HEK293 (cell line): ENCODE measurements around the gene NDFIP2.

Source experiments
- CTCF ChIA-PET: fragments of 350-600 bp; formaldehyde crosslinking; extraction: SDS; loops from one replicate; lab custom pipeline; 2021; ENCODE audit warnings: antibody characterized with exemption; lab: Yijun Ruan, JAX
- POLR2A ChIA-PET: fragments of 300-600 bp; formaldehyde crosslinking; extraction: SDS; loops from one replicate; lab custom pipeline; 2020; ENCODE audit warnings: antibody characterized with exemption, inconsistent platforms; lab: Yijun Ruan, JAX
- H3K27ac ChIP-seq: fragments of 200-500 bp; sonication (Bioruptor generic); 2 replicates; pipeline ENCODE4 v1.5.1; 2014; ENCODE audit warnings: low read depth, low read length, control low read depth, inconsistent platforms; ENCODE audit errors: extremely low read depth
- H3K36me3 ChIP-seq, 2 experiments: fragments of 200-500 bp in 1 of 2; sonication (Bioruptor generic) in 1 of 2; 1 replicate in 1 of 2; 2 replicates in 1 of 2; pipeline ENCODE4 v1.5.1; 2014 to 2017; ENCODE audit warnings: inconsistent platforms in 2 of 2, low read length in 2 of 2; ENCODE audit not compliant: control insufficient read depth in 2 of 2, insufficient read depth in 1 of 2
- H3K4me1 ChIP-seq: fragments of 200-500 bp; sonication (Bioruptor generic); 2 replicates; pipeline ENCODE4 v1.5.1; 2014; ENCODE audit warnings: mild to moderate bottlenecking, low read length, inconsistent platforms; ENCODE audit not compliant: control insufficient read depth, insufficient read depth
- H3K4me3 ChIP-seq: 2 replicates; pipeline ENCODE4 v1.5.1; 2011; ENCODE audit warnings: low read depth, mild to moderate bottlenecking, control low read depth, low read length, moderate library complexity
- H3K9me3 ChIP-seq: fragments of 200-500 bp; sonication (Bioruptor generic); 2 replicates; pipeline ENCODE4 v1.5.1; 2014; ENCODE audit warnings: low read depth, low read length, inconsistent platforms; ENCODE audit not compliant: control insufficient read depth, insufficient read depth
- EGR2 ChIP-seq: fragments of 450-650 bp; formaldehyde crosslinking; IDR thresholded peaks from 2 replicates; pipeline ENCODE4 v1.5.1; 2016; ENCODE audit warnings: low read depth, missing biosample characterization, missing genetic modification characterization
- GLI4 ChIP-seq: fragments of 450-650 bp; formaldehyde crosslinking; IDR thresholded peaks from 2 replicates; pipeline ENCODE4 v1.5.1; 2016; ENCODE audit warnings: missing biosample characterization, missing genetic modification characterization
- INSM2 ChIP-seq: fragments of 450-650 bp; formaldehyde crosslinking; IDR thresholded peaks from 2 replicates; pipeline ENCODE4 v1.5.1; 2016; ENCODE audit warnings: missing biosample characterization, missing genetic modification characterization
- PRDM4 ChIP-seq: fragments of 450-650 bp; formaldehyde crosslinking; IDR thresholded peaks from 2 replicates; pipeline ENCODE4 v1.5.1; 2017; ENCODE audit warnings: missing biosample characterization, missing genetic modification characterization
- PRDM6 ChIP-seq: fragments of 450-650 bp; formaldehyde crosslinking; IDR thresholded peaks from 2 replicates; pipeline ENCODE4 v1.5.1; 2017; ENCODE audit warnings: missing biosample characterization, missing genetic modification characterization
- ZBTB26 ChIP-seq: fragments of 450-650 bp; formaldehyde crosslinking; optimal IDR thresholded peaks from 2 replicates; pipeline ENCODE3; 2016; ENCODE audit warnings: missing biosample characterization, mild to moderate bottlenecking, missing genetic modification characterization
- ZFHX2 ChIP-seq: fragments of 450-650 bp; formaldehyde crosslinking; conservative IDR thresholded peaks from 2 replicates; pipeline ENCODE4 v1.5.1; 2016; ENCODE audit warnings: missing biosample characterization, missing genetic modification characterization
- ZIC2 ChIP-seq: fragments of 450-650 bp; formaldehyde crosslinking; IDR thresholded peaks from 2 replicates; pipeline ENCODE4 v1.5.1; 2016; ENCODE audit warnings: missing biosample characterization, missing genetic modification characterization
- ZNF221 ChIP-seq: fragments of 450-650 bp; formaldehyde crosslinking; IDR thresholded peaks from 2 replicates; pipeline ENCODE4 v1.5.1; 2017; ENCODE audit warnings: missing biosample characterization, missing genetic modification characterization, borderline replicate concordance
- ZNF23 ChIP-seq: fragments of 450-650 bp; formaldehyde crosslinking; IDR thresholded peaks from 2 replicates; pipeline ENCODE4 v1.5.1; 2016; ENCODE audit warnings: missing biosample characterization, missing genetic modification characterization, borderline replicate concordance
- ZNF239 ChIP-seq: fragments of 450-650 bp; formaldehyde crosslinking; IDR thresholded peaks from 2 replicates; pipeline ENCODE4 v1.5.1; 2016; ENCODE audit warnings: missing biosample characterization, missing genetic modification characterization
- ZNF335 ChIP-seq: fragments of 450-650 bp; formaldehyde crosslinking; conservative IDR thresholded peaks from 2 replicates; pipeline ENCODE4 v1.5.1; 2016; ENCODE audit warnings: missing biosample characterization, missing genetic modification characterization
- ZNF544 ChIP-seq: fragments of 450-650 bp; formaldehyde crosslinking; IDR thresholded peaks from 2 replicates; pipeline ENCODE4 v1.5.0; 2017; ENCODE audit warnings: missing biosample characterization, missing genetic modification characterization
- ZNF548 ChIP-seq: fragments of 450-650 bp; formaldehyde crosslinking; IDR thresholded peaks from 2 replicates; pipeline ENCODE4 v1.5.1; 2016; ENCODE audit warnings: missing biosample characterization, missing genetic modification characterization
- ZNF707 ChIP-seq: fragments of 450-650 bp; formaldehyde crosslinking; IDR thresholded peaks from 2 replicates; pipeline ENCODE4 v1.5.1; 2016; ENCODE audit warnings: missing biosample characterization, missing genetic modification characterization
- ZSCAN18 ChIP-seq: fragments of 450-650 bp; formaldehyde crosslinking; IDR thresholded peaks from 2 replicates; pipeline ENCODE4 v1.5.1; 2016; ENCODE audit warnings: missing biosample characterization, missing genetic modification characterization
- ZSCAN5A ChIP-seq: fragments of 450-650 bp; formaldehyde crosslinking; IDR thresholded peaks from 2 replicates; pipeline ENCODE4 v1.5.1; 2016; ENCODE audit warnings: missing biosample characterization, missing genetic modification characterization

The NDFIP2 gene

GRCh38 chr13:79533781-79534400, 52.9 kb downstream of the NDFIP2 start (continued):
- TF ChIP-seq ZNF707, result no peak

- H3K27ac ChIP-seq, result no peak overlapping the region
- peaks cover 0 to 25% of the 10 kb centered on the region in 2 experiments; a peak in 1 of 3 replicates for H3K36me3 ChIP-seq
- no peaks in the 10 kb centered on the region for H3K9me3 ChIP-seq
- CTCF ChIA-PET, result interaction anchor here (0.6 to 4.7 kb wide), 4 partner anchors 10 to 132 kb away, joined by 3 to 30 read pairs (median 4); no protein-coding TSS in a partner anchor
- POLR2A ChIA-PET, result no interaction called here
- H3K4me3 ChIP-seq, result no peak overlapping the region
- H3K4me1 ChIP-seq, result no peaks in the 10 kb centered on the region
- TF ChIP-seq ZSCAN5A, result no peak
- TF ChIP-seq ZFHX2 (tag by site-specific recombination), result no peak
- no peak for TF ChIP-seq ZNF544 (tag by site-specific recombination)
- no peak for TF ChIP-seq PRDM6
- no peak for TF ChIP-seq ZBTB26
- no peak for TF ChIP-seq ZNF239
- TF ChIP-seq ZNF335 (tag by site-specific recombination), result no peak
- TF ChIP-seq ZNF221 (tag by site-specific recombination), result no peak
- no peak for TF ChIP-seq ZIC2 (tag by site-specific recombination)
- no peak for TF ChIP-seq EGR2 (tag by site-specific recombination)
- TF ChIP-seq ZNF23 (tag by site-specific recombination), result no peak
- TF ChIP-seq PRDM4 (tag by site-specific recombination), result no peak
- no peak for TF ChIP-seq ZNF548
- no peak for TF ChIP-seq GLI4 (tag by site-specific recombination)
- no peak for TF ChIP-seq INSM2 (tag by site-specific recombination)
- no peak for TF ChIP-seq ZSCAN18 (tag by site-specific recombination)
Measured at GRCh38 chr13:79534596-79534995, 53.6 kb downstream of the NDFIP2 start.
